ENCODE results near the gene UACA. TPM values are rescaled to one million over a fixed set of nuclear protein-coding genes. Genes with fewer than 3 reads are reported as not detected.

UACA gene
- total and polyA plus RNA-seq, 2 donors (not counting 3 experiments of a cell fraction or from before 2014, with no cell fraction given), result 167 to 292 TPM

- Histone ChIP-seq H4K20me1 (replicated peaks; ENCODE audit: control insufficient read depth, extremely low read depth, insufficient read depth, low read length) (no peaks in the 10 kb centered on the region), H3K9me3 (replicated peaks; ENCODE audit: control insufficient read depth, insufficient read depth, low read length) (no peaks in the 10 kb centered on the region), H3K36me3 (ENCODE audit: control insufficient read depth in 2 of 2, extremely low read depth in 1 of 2, insufficient read depth in 2 of 2, low read length in 2 of 2) (no peaks in the 10 kb centered on the region), H3K4me3 (replicated peaks in 1 of 3; ENCODE audit: insufficient read depth in 1 of 3, low read depth in 1 of 3, low read length in 3 of 3) (peak overlapping the region in 1 of 3 experiments; percentile 22), H3K79me2 (ENCODE audit: control insufficient read depth, insufficient read depth, low read length) (peaks cover 75% of the 10 kb centered on the region), H3K4me1 (ENCODE audit: control insufficient read depth, extremely low read depth, insufficient read depth, low read length) (peaks cover 46% of the 10 kb centered on the region), H3K27me3 (ENCODE audit: control insufficient read depth in 2 of 2, insufficient read depth in 2 of 2, low read length in 2 of 2) (no peaks in the 10 kb centered on the region), H2AFZ (ENCODE audit: low read depth, low read length) (no peak overlapping the region), H3K9me1 (replicated peaks; ENCODE audit: control insufficient read depth, extremely low read depth, insufficient read depth, low read length) (no peaks in the 10 kb centered on the region), H3K27ac (ENCODE audit: insufficient read depth, low read depth, low read length) (peak overlapping the region; percentile 84), H3K4me2 (ENCODE audit: insufficient read depth, low read length) (peak overlapping the region; percentile 85), H3K9ac (replicated peaks; ENCODE audit: extremely low read depth, insufficient read depth, low read length) (peak overlapping the region; percentile 68)
- FAIRE-seq (no peak), DNase-seq (ENCODE audit: low read depth, low spot score) (peak; percentile 87)
- ChIA-PET CTCF (interaction anchor here (1.0 to 1.3 kb wide), 3 partner anchors 14 to 103 kb away, joined by 3 to 5 read pairs (median 3); no protein-coding TSS in a partner anchor), POLR2A (no interaction called here)
- intact Hi-C loops (cut with micrococcal nuclease), result loop anchor here (10.0 kb wide), 2 partner anchors 586 to 666 kb away; no protein-coding TSS in a partner anchor
- TF ChIP-seq POLR2AphosphoS5 (IDR thresholded peaks at IDR 0.05; ENCODE audit: insufficient read depth, low read depth, low read length), result no peak
- TF ChIP-seq, protein P1, sequence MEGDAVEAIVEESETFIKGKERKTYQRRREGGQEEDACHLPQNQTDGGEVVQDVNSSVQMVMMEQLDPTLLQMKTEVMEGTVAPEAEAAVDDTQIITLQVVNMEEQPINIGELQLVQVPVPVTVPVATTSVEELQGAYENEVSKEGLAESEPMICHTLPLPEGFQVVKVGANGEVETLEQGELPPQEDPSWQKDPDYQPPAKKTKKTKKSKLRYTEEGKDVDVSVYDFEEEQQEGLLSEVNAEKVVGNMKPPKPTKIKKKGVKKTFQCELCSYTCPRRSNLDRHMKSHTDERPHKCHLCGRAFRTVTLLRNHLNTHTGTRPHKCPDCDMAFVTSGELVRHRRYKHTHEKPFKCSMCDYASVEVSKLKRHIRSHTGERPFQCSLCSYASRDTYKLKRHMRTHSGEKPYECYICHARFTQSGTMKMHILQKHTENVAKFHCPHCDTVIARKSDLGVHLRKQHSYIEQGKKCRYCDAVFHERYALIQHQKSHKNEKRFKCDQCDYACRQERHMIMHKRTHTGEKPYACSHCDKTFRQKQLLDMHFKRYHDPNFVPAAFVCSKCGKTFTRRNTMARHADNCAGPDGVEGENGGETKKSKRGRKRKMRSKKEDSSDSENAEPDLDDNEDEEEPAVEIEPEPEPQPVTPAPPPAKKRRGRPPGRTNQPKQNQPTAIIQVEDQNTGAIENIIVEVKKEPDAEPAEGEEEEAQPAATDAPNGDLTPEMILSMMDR (IDR thresholded peaks at IDR 0.05; ENCODE audit: extremely low read depth in 1 of 2, insufficient read depth in 1 of 2, low read depth in 1 of 2, low read length in 2 of 2), result no peak
- TF ChIP-seq POLR2A (IDR thresholded peaks at IDR 0.05; ENCODE audit: low read depth, low read length), result no peak
- TF ChIP-seq FOS (IDR thresholded peaks at IDR 0.05; ENCODE audit: borderline replicate concordance, insufficient read depth, low read length), result peak; percentile 71
- TF ChIP-seq MAX (IDR thresholded peaks at IDR 0.05; ENCODE audit: insufficient read depth, insufficient read length), result no peak
- peak; percentile 29 for TF ChIP-seq GATA2 (IDR thresholded peaks at IDR 0.05; ENCODE audit: insufficient read depth, insufficient read length, low read depth, low read length)
- peak; percentile 78 for TF ChIP-seq JUN (IDR thresholded peaks at IDR 0.05; ENCODE audit: borderline replicate concordance, insufficient read depth, insufficient read length, low read depth)
- TF ChIP-seq MYC (IDR thresholded peaks at IDR 0.05; ENCODE audit: low read depth, low read length), result no peak
- no peak for TF ChIP-seq EZH2 (IDR thresholded peaks at IDR 0.05; ENCODE audit: borderline replicate concordance, low read depth, low read length, severe bottlenecking)
- dilution Hi-C loops (cut with MboI; ENCODE audit: extremely low pct_ligation_motif_present, low sequenced_read_pairs), result no loop called here
- BruUV-seq (replicated peaks), result no TSS peak
Measured at GRCh38 chr15:70708839-70709238, 54.5 kb downstream of the UACA start.
